Measurements from ENCODE around the gene NR3C1. TPM values are rescaled to one million over a fixed set of nuclear protein-coding genes. Genes with fewer than 3 reads are reported as not detected.

The NR3C1 gene
- total RNA-seq, 1 experiment from 2014 or later, result 17.5 TPM

DNA sequence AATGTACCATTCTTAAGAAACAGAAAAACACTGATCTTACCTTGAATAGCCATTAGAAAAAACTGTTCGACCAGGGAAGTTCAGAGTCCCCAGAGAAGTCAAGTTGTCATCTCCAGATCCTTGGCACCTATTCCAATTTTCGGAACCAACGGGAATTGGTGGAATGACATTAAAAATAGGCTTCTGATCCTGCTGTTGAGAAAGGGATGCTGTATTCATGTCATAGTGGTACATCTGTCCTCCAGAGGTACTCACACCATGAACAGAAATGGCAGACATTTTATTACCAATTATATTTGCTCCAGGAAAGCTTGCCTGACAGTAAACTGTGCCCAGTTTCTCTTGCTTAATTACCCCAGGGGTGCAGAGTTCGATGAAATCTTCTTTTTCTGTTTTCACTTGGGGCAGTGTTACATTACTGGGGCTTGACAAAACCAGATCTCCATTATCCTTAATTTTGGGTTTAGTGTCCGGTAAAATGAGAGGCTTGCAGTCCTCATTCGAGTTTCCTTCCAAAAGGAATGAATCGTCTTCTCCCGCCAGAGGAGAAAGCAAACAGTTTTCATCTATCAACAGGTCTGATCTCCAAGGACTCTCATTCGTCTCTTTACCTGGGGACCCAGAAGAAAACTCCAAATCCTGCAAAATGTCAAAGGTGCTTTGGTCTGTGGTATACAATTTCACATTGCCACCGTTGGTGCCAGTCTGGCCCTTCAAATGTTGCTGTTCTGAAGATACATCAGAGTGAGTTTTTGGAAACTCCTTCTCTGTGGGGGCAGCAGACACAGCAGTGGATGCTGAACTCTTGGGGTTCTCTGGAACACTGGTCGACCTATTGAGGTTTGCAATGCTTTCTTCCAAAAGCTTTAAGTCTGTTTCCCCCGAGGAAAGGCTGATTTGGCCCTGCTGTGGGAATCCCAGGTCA is 3.6 kb downstream of the NR3C1 start:
- H3K4me3 ChIP-seq (ENCODE audit: low read depth, low read length), result no peak overlapping the region
- ChIA-PET POLR2A (no interaction called here), CTCF (no interaction called here)
- Mint-ChIP-seq H3K4me1 (ENCODE audit: low read depth, unreplicated experiment) (peaks cover 13% of the 10 kb centered on the region), H3K27ac (ENCODE audit: unreplicated experiment) (no peak overlapping the region), H3K4me3 (ENCODE audit: unreplicated experiment) (no peak overlapping the region), H3K9me3 (ENCODE audit: unreplicated experiment) (no peaks in the 10 kb centered on the region), H3K36me3 (ENCODE audit: insufficient read depth, unreplicated experiment) (peaks cover 7% of the 10 kb centered on the region), H3K27me3 (ENCODE audit: insufficient read depth, unreplicated experiment) (no peaks in the 10 kb centered on the region)
- no peaks in the 10 kb centered on the region for H3K4me1 ChIP-seq
- intact Hi-C loops (cut with micrococcal nuclease; ENCODE audit: unreplicated experiment), result loop anchor here (5.0 to 10.0 kb wide), 3 partner anchors 197 to 685 kb away; no protein-coding TSS in a partner anchor
- BruUV-seq (replicated peaks), result TSS peak; percentile 7
- H3K27me3 ChIP-seq (replicated peaks; ENCODE audit: control insufficient read depth, insufficient read depth, low read length), result no peaks in the 10 kb centered on the region; the same call in 1 of the 2 replicates
- TF ChIP-seq, protein P1, sequence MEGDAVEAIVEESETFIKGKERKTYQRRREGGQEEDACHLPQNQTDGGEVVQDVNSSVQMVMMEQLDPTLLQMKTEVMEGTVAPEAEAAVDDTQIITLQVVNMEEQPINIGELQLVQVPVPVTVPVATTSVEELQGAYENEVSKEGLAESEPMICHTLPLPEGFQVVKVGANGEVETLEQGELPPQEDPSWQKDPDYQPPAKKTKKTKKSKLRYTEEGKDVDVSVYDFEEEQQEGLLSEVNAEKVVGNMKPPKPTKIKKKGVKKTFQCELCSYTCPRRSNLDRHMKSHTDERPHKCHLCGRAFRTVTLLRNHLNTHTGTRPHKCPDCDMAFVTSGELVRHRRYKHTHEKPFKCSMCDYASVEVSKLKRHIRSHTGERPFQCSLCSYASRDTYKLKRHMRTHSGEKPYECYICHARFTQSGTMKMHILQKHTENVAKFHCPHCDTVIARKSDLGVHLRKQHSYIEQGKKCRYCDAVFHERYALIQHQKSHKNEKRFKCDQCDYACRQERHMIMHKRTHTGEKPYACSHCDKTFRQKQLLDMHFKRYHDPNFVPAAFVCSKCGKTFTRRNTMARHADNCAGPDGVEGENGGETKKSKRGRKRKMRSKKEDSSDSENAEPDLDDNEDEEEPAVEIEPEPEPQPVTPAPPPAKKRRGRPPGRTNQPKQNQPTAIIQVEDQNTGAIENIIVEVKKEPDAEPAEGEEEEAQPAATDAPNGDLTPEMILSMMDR (IDR thresholded peaks at IDR 0.05; ENCODE audit: insufficient read depth in 1 of 2, low read depth in 1 of 2, low read length in 1 of 2, severe bottlenecking in 1 of 2, unreplicated experiment in 1 of 2), result no peak
- DNase-seq, result no peak
- no peaks in the 10 kb centered on the region for H3K9me3 ChIP-seq
- H3K36me3 ChIP-seq (ENCODE audit: control insufficient read depth, insufficient read depth, low read length), result no peaks in the 10 kb centered on the region

DNA sequence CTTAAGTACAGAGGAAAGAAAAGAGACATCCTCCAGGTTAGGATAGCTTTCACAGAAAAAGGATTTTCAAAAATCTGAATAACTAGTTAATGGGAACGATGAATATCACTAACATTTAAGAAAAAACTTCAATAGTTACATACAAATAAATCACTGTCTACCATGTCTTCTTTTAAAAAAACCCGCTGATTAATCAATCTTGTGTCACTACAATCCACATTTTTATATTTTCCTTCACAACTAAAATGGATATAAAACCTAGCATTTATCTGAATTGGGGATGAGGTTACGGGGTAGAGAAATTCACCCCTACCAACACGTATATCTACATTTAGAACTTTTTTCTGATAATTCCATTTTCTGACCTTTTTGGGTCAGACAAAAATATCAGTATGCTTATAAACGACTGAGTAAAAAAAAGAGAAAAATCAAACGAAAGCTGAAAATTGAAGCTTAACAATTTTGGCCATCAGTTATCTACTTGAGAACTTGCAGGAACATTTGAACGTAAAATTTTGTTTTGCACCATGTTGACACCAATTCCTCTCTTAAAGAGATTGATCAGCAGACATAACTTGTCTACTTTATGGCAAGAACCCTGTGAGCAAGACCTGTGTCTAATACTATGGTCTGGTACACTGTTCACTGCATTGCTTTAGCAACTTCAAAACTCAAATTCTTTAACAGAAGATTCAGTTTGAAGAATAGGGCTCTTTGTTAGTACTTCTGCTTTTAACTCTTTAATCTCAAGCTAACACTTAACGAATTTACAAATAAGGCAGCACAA is 4.8 kb downstream of the NR3C1 start:
- no peak overlapping the region for H3K4me3 ChIP-seq (ENCODE audit: low read depth, low read length)
- Mint-ChIP-seq H3K4me3 (ENCODE audit: unreplicated experiment) (no peak overlapping the region), H3K4me1 (ENCODE audit: low read depth, unreplicated experiment) (peaks cover 13% of the 10 kb centered on the region), H3K9me3 (ENCODE audit: unreplicated experiment) (no peaks in the 10 kb centered on the region), H3K27ac (ENCODE audit: unreplicated experiment) (no peak overlapping the region), H3K27me3 (ENCODE audit: insufficient read depth, unreplicated experiment) (no peaks in the 10 kb centered on the region), H3K36me3 (ENCODE audit: insufficient read depth, unreplicated experiment) (peaks cover 7% of the 10 kb centered on the region)
- no peaks in the 10 kb centered on the region for H3K4me1 ChIP-seq
- H3K27me3 ChIP-seq (replicated peaks; ENCODE audit: control insufficient read depth, insufficient read depth, low read length), result no peaks in the 10 kb centered on the region; the same call in 1 of the 2 replicates
- intact Hi-C loops (cut with micrococcal nuclease; ENCODE audit: unreplicated experiment), result no loop called here
- POLR2A ChIA-PET, result no interaction called here
- BruUV-seq (replicated peaks), result no TSS peak
- CTCF ChIA-PET, result interaction anchor here (0.6 to 1.1 kb wide), 2 partner anchors 181 to 488 kb away, joined by 3 to 7 read pairs; no protein-coding TSS in a partner anchor
- TF ChIP-seq, protein P1 (IDR thresholded peaks at IDR 0.05; ENCODE audit: insufficient read depth in 1 of 2, low read depth in 1 of 2, low read length in 1 of 2, severe bottlenecking in 1 of 2, unreplicated experiment in 1 of 2), result no peak
- no peak for DNase-seq
- no peaks in the 10 kb centered on the region for H3K9me3 ChIP-seq
- H3K36me3 ChIP-seq (ENCODE audit: control insufficient read depth, insufficient read depth, low read length), result no peaks in the 10 kb centered on the region

DNA sequence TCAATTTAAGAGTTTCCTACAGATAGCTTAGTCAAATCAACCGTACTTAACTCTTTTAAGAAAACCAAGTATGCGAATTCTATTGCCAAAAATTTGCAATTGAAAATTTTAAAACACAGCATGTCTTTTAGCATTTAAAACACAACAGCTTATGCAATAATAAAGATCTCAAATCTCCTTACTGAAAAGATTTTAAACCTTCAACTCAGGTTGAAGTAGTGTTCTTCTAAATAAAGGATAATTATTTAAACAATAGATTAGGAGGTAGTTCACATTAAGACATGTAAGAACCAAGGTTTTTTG is 5.5 kb downstream of the NR3C1 start:
- DNase-seq, result no peak
- CTCF ChIA-PET, result interaction anchor here (1.1 kb wide), 1 partner anchor 181 kb away, joined by 7 read pairs; no protein-coding TSS in a partner anchor
- TF ChIP-seq, protein P1 (IDR thresholded peaks at IDR 0.05; ENCODE audit: insufficient read depth in 1 of 2, low read depth in 1 of 2, low read length in 1 of 2, severe bottlenecking in 1 of 2, unreplicated experiment in 1 of 2), result no peak
- H3K27me3 ChIP-seq (replicated peaks; ENCODE audit: control insufficient read depth, insufficient read depth, low read length), result no peaks in the 10 kb centered on the region; the same call in 1 of the 2 replicates
- BruUV-seq (replicated peaks), result no TSS peak
- Mint-ChIP-seq H3K27ac (ENCODE audit: unreplicated experiment) (no peak overlapping the region), H3K4me1 (ENCODE audit: low read depth, unreplicated experiment) (peaks cover 13% of the 10 kb centered on the region), H3K9me3 (ENCODE audit: unreplicated experiment) (no peaks in the 10 kb centered on the region), H3K36me3 (ENCODE audit: insufficient read depth, unreplicated experiment) (peaks cover 7% of the 10 kb centered on the region), H3K4me3 (ENCODE audit: unreplicated experiment) (no peak overlapping the region), H3K27me3 (ENCODE audit: insufficient read depth, unreplicated experiment) (no peaks in the 10 kb centered on the region)
- no peaks in the 10 kb centered on the region for H3K9me3 ChIP-seq
- no peak overlapping the region for H3K4me3 ChIP-seq (ENCODE audit: low read depth, low read length)
- H3K36me3 ChIP-seq (ENCODE audit: control insufficient read depth, insufficient read depth, low read length), result no peaks in the 10 kb centered on the region
- H3K4me1 ChIP-seq, result no peaks in the 10 kb centered on the region
- intact Hi-C loops (cut with micrococcal nuclease; ENCODE audit: unreplicated experiment), result no loop called here
- POLR2A ChIA-PET, result no interaction called here
